ENCODE measurements around the gene PITPNB.
A peak's percentile ranks its signal among the peaks of the same experiment; 100 is the strongest.

Gene PITPNB

DNA sequence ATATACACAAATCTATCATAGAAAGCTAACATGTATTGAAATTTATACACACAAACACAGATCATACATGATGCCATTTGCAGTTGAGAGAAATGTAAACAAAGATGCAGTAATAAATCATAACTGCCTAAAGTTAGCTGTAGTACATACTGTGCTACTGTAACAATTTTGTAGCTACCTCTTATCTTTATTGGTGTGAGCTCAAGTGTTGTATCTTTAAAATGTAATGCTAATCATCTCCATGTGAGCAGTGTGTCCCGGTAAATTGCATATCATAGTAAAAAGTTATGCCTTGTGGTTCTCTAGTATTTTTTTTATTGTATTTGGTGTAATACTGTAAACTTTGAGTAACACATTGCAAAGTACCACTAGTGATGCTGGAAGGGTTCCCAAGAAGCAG, 16.8 kb upstream of the PITPNB start:
- TF ChIP-seq, protein P1, sequence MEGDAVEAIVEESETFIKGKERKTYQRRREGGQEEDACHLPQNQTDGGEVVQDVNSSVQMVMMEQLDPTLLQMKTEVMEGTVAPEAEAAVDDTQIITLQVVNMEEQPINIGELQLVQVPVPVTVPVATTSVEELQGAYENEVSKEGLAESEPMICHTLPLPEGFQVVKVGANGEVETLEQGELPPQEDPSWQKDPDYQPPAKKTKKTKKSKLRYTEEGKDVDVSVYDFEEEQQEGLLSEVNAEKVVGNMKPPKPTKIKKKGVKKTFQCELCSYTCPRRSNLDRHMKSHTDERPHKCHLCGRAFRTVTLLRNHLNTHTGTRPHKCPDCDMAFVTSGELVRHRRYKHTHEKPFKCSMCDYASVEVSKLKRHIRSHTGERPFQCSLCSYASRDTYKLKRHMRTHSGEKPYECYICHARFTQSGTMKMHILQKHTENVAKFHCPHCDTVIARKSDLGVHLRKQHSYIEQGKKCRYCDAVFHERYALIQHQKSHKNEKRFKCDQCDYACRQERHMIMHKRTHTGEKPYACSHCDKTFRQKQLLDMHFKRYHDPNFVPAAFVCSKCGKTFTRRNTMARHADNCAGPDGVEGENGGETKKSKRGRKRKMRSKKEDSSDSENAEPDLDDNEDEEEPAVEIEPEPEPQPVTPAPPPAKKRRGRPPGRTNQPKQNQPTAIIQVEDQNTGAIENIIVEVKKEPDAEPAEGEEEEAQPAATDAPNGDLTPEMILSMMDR (conservative IDR thresholded peaks at IDR 0.05), result no peak
- no peak for TF ChIP-seq ZFX (IDR thresholded peaks at IDR 0.05)
- no peak overlapping the region for H3K27ac ChIP-seq

DNA sequence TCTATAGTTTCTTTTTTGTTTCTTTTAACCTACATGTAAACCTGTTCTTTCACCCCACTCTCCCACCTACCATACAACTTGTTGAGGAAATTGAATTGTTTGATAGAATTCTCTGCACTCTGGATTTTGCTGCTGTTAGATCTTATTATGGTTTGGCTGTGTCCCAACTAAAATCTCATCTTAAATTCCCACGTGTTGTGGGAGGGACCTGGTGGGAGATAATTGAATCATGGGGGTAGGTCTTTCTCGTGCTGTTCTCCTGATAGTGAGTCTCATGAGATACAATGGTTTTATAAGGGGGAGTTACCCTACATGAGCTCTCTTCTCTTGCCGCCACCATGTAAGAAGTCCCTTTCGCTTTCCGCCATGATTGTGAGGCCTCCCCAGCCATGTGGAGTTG, 15.0 kb upstream of the PITPNB start:
- no peak for TF ChIP-seq ZFX (IDR thresholded peaks at IDR 0.05)
- TF ChIP-seq, protein P1 (conservative IDR thresholded peaks at IDR 0.05), result no peak
- H3K27ac ChIP-seq, result no peak overlapping the region

DNA sequence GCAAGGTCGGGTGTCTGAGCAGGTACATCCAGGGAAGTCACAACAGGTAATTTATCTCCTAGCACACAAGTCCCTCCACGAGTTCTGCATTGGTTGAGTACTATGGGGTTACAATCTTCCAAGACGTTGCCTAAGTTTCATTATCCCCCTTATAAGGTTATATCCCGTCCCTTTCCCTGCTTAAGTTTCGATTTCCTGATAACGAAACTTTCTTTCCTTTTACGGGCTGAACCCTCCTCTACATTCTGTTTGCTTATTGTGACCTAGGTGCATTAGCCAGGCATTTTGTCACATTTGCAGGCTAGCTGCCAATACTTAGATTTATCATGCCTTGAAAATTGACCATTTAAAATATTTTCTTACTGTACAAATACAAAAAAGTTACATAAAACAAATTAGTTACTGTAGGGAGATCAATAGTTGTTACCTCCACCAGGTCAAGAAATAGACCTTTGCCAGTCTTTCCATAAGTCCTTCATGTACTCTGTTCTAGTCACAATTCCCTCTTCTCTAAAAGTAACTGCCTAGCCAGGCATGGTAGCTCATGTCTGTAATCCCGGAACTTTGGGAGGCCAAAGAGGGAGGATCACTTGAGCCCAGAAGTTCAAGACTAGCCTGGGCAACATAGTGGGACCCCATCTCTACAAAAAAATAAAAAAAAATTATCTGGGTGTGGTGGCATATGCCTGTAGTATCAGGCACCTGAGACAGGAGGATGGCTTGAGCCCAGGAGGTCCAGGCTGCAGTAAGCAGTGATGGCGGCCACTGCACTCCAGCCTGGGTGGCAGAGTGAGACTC, 14.3 kb upstream of the PITPNB start:
- H3K27ac ChIP-seq, result no peak overlapping the region; the same call in 1 of the 2 replicates
- no peak for TF ChIP-seq ZFX (IDR thresholded peaks at IDR 0.05)

DNA sequence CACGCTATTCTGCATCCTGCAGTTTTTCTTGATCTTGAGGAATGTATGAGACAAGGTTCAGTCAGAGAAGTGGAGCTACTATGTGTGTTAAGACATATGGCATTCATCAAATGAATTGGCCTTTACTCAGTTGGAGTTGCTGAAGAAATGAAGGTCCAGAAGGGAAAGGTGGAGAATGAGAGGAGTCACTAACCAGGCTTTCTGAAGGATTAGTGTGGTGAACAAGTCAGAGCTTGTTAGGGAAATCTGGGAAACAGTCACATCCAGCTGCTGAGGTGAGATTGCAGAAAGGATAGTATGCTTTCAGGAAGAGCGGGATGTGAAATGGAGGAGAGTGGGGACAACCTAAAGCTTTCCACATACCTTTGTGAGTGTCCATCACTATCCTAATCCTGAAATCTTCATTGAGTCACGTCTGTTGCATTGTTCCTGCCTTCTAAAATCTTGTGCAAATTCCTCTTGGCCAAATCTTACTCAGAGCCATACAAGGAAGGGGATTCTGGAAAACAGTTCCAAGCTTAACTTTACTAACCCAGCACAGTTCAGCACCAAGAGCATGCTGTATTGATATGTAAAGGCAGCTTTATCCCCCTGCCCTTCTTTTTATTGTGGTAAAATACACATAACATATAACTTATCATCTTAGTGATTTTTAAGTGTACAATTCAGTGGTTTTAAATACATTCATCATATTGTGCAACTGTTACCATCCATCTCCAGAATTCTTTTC, 11.4 kb upstream of the PITPNB start:
- no peak for TF ChIP-seq ZFX (IDR thresholded peaks at IDR 0.05)
- TF ChIP-seq, protein P1 (conservative IDR thresholded peaks at IDR 0.05), result no peak
- H3K27ac ChIP-seq, result no peak overlapping the region

DNA sequence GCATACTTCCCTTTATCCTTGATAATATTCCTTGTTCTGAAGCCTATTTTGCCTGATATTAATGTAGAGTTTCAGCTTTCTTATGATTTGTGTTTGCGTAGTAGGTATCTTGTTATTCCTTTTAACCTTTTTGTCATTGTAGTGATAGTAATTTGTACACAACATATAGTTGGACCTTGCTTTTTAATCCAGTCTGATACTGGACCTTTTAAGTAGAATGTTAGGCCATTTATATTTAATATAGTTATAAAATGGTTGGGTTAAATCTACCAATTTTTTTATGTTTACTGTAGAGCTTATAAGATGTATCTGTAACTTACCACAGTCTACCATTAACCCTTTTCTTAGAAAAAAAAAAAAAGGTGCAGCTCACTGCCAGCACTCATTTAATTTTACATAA, 8.6 kb upstream of the PITPNB start:
- no peak overlapping the region for H3K27ac ChIP-seq
- no peak for TF ChIP-seq ZFX (IDR thresholded peaks at IDR 0.05)
- TF ChIP-seq, protein P1 (conservative IDR thresholded peaks at IDR 0.05), result no peak

DNA sequence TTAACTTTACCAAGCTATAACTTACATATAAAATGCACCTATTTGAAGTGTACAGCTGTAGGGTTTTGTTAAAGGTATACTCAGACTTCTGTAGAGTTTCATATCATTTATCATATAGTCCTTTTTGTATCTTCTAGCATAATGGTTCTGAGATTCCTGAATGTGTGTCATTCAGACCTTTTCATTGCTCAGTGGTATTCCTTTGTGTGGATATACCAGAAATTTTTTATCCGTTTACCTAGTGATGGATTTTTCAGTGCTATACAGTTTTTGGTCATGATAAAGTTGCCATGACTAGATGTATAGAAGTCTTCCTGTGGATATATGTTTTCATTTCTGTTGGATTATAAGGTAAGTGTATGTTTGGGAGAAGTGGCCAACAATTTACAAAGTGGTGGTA, 6.3 kb upstream of the PITPNB start:
- TF ChIP-seq, protein P1 (conservative IDR thresholded peaks at IDR 0.05), result no peak
- no peak for TF ChIP-seq ZFX (IDR thresholded peaks at IDR 0.05)
- H3K27ac ChIP-seq, result no peak overlapping the region

DNA sequence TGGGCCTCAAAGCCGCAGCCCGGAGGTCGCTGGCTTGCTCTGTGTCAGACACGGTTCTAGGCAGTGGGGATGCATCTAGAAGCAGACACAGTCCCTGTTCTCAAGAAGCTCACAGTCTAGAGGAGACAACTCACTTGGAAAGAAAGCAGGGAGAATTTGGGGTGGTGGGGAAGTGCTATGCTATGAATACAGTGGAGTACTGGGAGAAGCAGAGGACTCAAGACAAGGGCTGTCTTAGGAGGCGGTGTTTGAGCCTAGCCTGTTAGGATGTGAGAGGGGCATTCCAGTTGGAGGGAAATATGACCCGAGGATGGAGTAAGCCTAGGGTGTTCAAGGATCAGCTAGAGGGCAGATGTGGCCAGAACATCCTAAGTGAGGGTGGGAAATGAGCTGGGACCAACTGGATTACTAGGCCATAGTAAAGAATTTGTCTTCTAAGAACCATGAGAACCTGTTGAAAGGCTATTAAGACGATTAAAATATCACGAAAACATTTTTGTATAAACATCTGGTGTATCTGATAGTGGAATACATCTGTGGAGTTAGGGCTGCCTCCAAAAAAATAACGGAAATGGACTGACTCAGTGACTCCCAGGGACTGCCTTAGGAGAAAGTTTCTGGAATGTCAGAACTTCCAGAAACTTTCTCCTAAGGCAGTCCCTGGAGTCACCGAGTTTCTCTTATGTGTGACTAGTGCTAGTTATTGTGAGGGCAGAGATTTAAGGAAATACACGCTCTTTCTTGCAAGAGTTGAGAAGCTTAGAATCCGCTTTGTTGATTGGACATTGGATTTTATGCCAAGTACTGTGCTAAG, 1.1 kb upstream of the PITPNB start:
- peak overlapping the region; percentile 87 for H3K27ac ChIP-seq
- TF ChIP-seq ZFX (IDR thresholded peaks at IDR 0.05), result no peak; the same call in 1 of the 2 replicates
- TF ChIP-seq, protein P1 (conservative IDR thresholded peaks at IDR 0.05), result no peak
